HEK293T (cell line): ENCODE measurements around the gene PPP1CA.
A peak's percentile ranks its signal among the peaks of the same experiment; 100 is the strongest.

Source experiments
- CTCF ChIA-PET: fragments of 350-600 bp; formaldehyde crosslinking; extraction: SDS; loops from one replicate; lab custom pipeline; 2021; ENCODE audit warnings: antibody characterized with exemption, inconsistent platforms; lab: Yijun Ruan, JAX
- POLR2A ChIA-PET: fragments of 350-600 bp; formaldehyde crosslinking; extraction: SDS; loops from one replicate; lab custom pipeline; 2020; ENCODE audit warnings: antibody characterized with exemption, inconsistent platforms; lab: Yijun Ruan, JAX
- DNase-seq: peaks from one replicate; pipeline ENCODE4 v3.0.0; 2012; ENCODE audit warnings: mixed read lengths; ENCODE audit errors: extremely low spot score
- ARNT ChIP-seq: fragments of 450-650 bp; IDR thresholded peaks from 2 replicates; pipeline ENCODE4 v1.6.1; 2017; ENCODE audit warnings: mild to moderate bottlenecking
- BHLHE40 ChIP-seq: fragments of 450-650 bp; IDR thresholded peaks from 2 replicates; pipeline ENCODE4 v1.6.1; 2016; ENCODE audit warnings: mild to moderate bottlenecking, moderate library complexity, borderline replicate concordance
- CTBP1 ChIP-seq: fragments of 450-650 bp; IDR thresholded peaks from 2 replicates; pipeline ENCODE4 v1.6.1; 2016; ENCODE audit warnings: borderline replicate concordance
- ELF4 ChIP-seq: fragments of 450-650 bp; IDR thresholded peaks from 2 replicates; pipeline ENCODE4 v1.6.1; 2017; ENCODE audit warnings: antibody characterized with exemption
- FOXA1 ChIP-seq: fragments of 450-650 bp; IDR thresholded peaks from 2 replicates; pipeline ENCODE4 v1.6.1; 2016; ENCODE audit warnings: mild to moderate bottlenecking
- FOXK2 ChIP-seq: fragments of 450-650 bp; IDR thresholded peaks from 2 replicates; pipeline ENCODE4 v1.6.1; 2016; ENCODE audit warnings: mild to moderate bottlenecking
- FOXM1 ChIP-seq: fragments of 450-650 bp; IDR thresholded peaks from 2 replicates; pipeline ENCODE4 v1.6.1; 2017; ENCODE audit warnings: mild to moderate bottlenecking, borderline replicate concordance
- HDGF ChIP-seq: fragments of 450-650 bp; IDR thresholded peaks from 2 replicates; pipeline ENCODE4 v1.6.1; 2017; ENCODE audit warnings: antibody characterized with exemption, borderline replicate concordance
- L3MBTL2 ChIP-seq: fragments of 450-650 bp; conservative IDR thresholded peaks from 2 replicates; pipeline ENCODE4 v1.6.1; 2016; ENCODE audit warnings: mild to moderate bottlenecking
- LEF1 ChIP-seq: fragments of 450-650 bp; IDR thresholded peaks from 2 replicates; pipeline ENCODE4 v1.6.1; 2017; ENCODE audit warnings: mild to moderate bottlenecking, borderline replicate concordance
- NFRKB ChIP-seq: fragments of 450-650 bp; IDR thresholded peaks from 2 replicates; pipeline ENCODE4 v1.6.1; 2016; ENCODE audit warnings: mild to moderate bottlenecking, moderate library complexity
- SP1 ChIP-seq: fragments of 450-650 bp; IDR thresholded peaks from 2 replicates; pipeline ENCODE4 v1.6.1; 2017
- SUZ12 ChIP-seq: fragments of 450-650 bp; IDR thresholded peaks from 2 replicates; pipeline ENCODE4 v1.6.1; 2016; ENCODE audit warnings: mild to moderate bottlenecking
- TARDBP ChIP-seq: fragments of 450-650 bp; IDR thresholded peaks from 2 replicates; pipeline ENCODE4 v1.6.1; 2016
- ZNF384 ChIP-seq: fragments of 450-650 bp; IDR thresholded peaks from 2 replicates; pipeline ENCODE4 v1.6.1; 2016
- TF ChIP-seq, protein P1 (sequence below): fragments of 450-650 bp; IDR thresholded peaks from 2 replicates; pipeline ENCODE4 v1.6.1; 2016

PPP1CA gene

DNA sequence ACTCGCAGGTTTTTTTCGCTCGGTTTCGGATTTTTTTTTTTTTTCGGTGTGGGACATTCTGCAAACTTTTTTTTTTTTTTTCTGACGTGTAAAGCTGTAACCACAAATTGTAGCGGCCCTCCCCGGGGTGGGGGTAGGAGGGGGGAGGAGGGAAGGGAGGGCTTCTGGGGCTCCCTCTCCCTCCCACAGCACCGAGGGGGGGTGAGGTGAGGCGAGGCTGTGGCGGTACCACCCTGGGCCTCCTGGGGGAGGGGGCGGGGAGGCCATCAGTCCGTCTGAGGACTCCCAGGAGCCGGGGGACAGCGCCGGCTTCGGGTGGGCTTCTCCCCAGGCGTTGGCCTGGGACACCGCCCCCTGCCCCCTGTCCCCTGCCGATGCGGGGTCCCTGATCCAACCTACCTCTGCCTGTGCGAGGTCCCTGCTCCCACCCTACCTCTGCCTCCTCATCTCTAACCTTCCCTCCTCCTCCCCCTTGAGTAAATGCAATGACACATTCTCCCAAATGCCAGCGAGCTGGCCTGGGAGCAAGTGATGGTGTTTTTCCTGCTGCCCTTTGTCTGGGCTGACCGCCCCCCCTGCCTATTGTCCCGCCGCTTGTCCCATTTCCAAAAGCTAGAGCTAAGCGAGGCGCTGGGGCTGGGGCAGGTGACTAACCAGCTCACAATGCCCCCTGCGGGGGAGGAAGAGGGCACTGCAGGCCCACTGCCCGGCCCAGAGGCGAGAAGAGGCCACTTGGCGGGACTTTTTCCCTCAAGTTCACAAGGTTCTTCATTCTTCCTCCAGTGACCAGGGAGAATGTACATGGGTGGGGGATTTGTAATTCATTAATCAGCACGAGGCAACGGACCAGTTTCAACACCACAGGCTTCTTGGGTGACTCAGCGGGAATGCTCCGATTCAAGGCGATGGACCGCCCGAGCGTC, 27.7 kb downstream of the PPP1CA start:
- no peak for TF ChIP-seq ARNT
- no peak for TF ChIP-seq BHLHE40
- no peak for TF ChIP-seq FOXK2
- no peak for TF ChIP-seq ELF4
- no peak for TF ChIP-seq LEF1
- no peak for TF ChIP-seq TARDBP
- TF ChIP-seq ZNF384 = 0 out of 2 replicates have a peak, but pooled peaks have one; percentile 62
- TF ChIP-seq HDGF = no peak
- no peak for TF ChIP-seq CTBP1

DNA sequence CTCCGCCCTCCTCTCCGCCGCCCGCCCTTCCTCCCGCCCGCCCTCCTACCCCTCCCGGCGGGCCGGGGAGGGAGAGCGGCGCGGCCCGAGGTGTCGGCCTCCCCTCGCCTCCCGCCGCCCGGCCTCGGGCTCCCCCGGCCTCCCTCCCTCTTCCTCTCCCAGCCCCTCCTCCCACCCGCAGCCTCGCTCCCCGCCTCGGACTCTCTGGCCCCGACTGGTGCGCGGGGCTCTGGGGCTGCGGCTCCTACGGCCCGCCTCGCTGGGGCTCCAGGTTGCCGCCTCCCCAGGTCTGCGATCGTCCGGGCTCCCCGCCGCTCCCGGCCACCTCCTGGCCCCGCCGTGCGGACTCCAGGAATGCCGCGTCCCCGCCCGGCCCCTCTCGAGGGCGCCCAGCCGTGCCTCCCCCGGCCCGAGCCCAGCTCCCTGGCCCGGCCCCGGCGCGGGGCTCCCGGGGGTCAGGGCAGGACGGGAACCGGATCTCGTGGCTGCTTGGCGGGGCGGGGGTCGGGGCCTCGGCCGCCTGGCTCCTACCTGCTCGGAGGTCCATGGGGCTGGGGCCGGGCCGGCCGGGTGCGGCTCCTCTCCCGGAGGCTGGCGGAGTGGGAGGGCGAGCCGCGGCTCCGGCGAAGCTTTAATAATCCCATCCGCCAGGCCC, 28.5 kb downstream of the PPP1CA start, which contains the start of gene CLCF1:
TSS of gene CLCF1 (minus strand) at position 606 of the 655 bp plus-strand sequence. CDS start at position 547, 59 bp downstream.
- CTCF ChIA-PET = interaction anchor here (0.8 to 1.5 kb wide), 2 partner anchors 12 to 16 kb away, joined by 4 to 5 read pairs; no protein-coding TSS in a partner anchor
- DNase-seq = peak; percentile 68
- TF ChIP-seq TARDBP (no peak), ZNF384 (no peak), LEF1 (no peak), L3MBTL2 (no peak), SUZ12 (no peak), ELF4 (no peak), FOXM1 (no peak), ARNT (no peak), FOXA1 (no peak), FOXK2 (no peak), BHLHE40 (no peak), SP1 (no peak), HDGF (no peak), CTBP1 (no peak), NFRKB (no peak)
- TF ChIP-seq, protein P1, sequence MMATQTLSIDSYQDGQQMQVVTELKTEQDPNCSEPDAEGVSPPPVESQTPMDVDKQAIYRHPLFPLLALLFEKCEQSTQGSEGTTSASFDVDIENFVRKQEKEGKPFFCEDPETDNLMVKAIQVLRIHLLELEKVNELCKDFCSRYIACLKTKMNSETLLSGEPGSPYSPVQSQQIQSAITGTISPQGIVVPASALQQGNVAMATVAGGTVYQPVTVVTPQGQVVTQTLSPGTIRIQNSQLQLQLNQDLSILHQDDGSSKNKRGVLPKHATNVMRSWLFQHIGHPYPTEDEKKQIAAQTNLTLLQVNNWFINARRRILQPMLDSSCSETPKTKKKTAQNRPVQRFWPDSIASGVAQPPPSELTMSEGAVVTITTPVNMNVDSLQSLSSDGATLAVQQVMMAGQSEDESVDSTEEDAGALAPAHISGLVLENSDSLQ = no peak
- POLR2A ChIA-PET = interaction anchor here (0.9 to 1.2 kb wide), 4 partner anchors 8 to 20 kb away, joined by 3 to 4 read pairs (median 4); partner anchors contain the start of gene POLD4

More for the DNA sequence above, 27.7 kb downstream of the PPP1CA start:
- POLR2A ChIA-PET = interaction anchor here (0.7 to 0.9 kb wide), 3 partner anchors 11 to 22 kb away, joined by 3 to 4 read pairs (median 3); partner anchors contain the start of gene POLD4
- CTCF ChIA-PET = interaction anchor here (0.8 to 1.5 kb wide), 9 partner anchors 8 to 28 kb away, joined by 3 to 7 read pairs (median 4); partner anchors contain the start of gene PPP1CA
- DNase-seq = peak; percentile 52

DNA sequence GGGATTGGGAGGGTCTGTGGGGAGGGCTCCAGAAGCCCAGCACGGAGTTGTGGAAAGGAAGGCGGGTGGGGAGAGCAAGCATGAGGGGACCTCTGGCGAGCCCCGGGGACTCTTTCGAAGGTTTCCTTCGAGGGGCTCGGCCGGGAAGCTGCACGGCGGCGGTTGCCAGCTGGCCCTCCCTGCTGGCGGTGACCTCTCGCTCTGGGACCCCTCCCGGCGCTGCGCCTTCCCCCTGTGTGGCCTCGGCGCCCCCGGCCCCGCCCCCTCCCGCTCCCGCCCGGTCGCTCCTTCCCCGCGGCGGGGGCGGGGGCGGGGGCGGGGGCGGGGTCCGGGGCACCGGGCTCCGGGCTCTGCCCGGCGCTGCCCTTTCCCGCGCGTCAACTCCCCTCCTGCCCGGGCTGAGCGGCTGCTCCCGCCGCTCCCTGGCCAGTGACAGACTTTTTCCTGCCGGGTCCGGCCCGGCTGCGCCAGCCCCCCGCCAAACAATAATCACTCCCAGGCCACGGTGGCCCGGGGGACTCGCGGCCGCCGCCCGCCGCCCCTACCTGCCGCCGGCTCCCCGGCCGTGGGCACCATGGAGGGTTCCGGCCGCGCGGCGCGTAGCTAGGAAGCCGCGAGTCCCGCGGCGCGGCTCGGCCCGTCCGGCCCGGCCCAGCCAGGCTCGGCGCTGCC, 29.2 kb downstream of the PPP1CA start:
- CTCF ChIA-PET = interaction anchor here (0.8 to 4.0 kb wide), 4 partner anchors 10 to 21 kb away, joined by 4 to 25 read pairs (median 4); no protein-coding TSS in a partner anchor
- DNase-seq = no peak

DNA sequence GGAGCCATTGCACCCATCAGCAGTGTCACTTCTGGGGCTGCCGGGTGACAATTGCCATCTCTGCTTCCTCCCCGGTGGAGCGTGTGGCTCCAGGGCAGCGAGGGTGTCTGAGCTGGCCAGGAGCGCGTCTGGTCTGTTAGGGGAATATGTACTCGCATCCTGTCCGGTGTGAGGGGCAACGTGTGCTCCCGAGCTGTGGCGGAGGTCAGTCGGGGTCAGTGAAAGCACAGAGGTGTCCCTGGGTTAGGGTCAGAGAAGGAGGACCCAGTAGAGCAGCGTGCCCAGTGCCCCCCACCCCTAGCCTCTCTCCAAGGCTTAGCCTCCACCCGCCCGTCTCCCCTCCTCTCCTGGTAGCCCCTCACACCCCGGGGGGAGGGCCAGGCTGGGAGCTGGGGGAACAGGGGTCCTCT, 29.7 kb downstream of the PPP1CA start:
- CTCF ChIA-PET = interaction anchor here (1.4 to 4.0 kb wide), 2 partner anchors 10 to 21 kb away, joined by 4 to 25 read pairs; no protein-coding TSS in a partner anchor
- POLR2A ChIA-PET = interaction anchor here (1.2 to 1.5 kb wide), 2 partner anchors 10 to 13 kb away, joined by 3 to 4 read pairs; no protein-coding TSS in a partner anchor
- TF ChIP-seq ARNT (no peak), SP1 (no peak), L3MBTL2 (no peak), FOXA1 (no peak), FOXM1 (no peak), HDGF (no peak), LEF1 (no peak), CTBP1 (no peak), NFRKB (no peak), FOXK2 (no peak), BHLHE40 (no peak), TARDBP (no peak), ELF4 (no peak), SUZ12 (no peak), ZNF384 (no peak)
- DNase-seq = no peak

More for the DNA sequence above, 29.2 kb downstream of the PPP1CA start:
- no peak for TF ChIP-seq TARDBP
- TF ChIP-seq HDGF = no peak
- TF ChIP-seq FOXK2 = no peak
- no peak for TF ChIP-seq BHLHE40
- TF ChIP-seq ARNT = no peak
- TF ChIP-seq SUZ12 = no peak
- TF ChIP-seq ZNF384 = no peak
- no peak for TF ChIP-seq L3MBTL2
- TF ChIP-seq SP1 = no peak
- TF ChIP-seq, protein P1 = no peak
- TF ChIP-seq ELF4 = no peak
- no peak for TF ChIP-seq NFRKB
- no peak for TF ChIP-seq LEF1
- POLR2A ChIA-PET = interaction anchor here (1.1 to 1.5 kb wide), 4 partner anchors 9 to 19 kb away, joined by 3 to 4 read pairs (median 3); partner anchors contain the start of gene POLD4
